Activated T-cell treated with anti-CD3 and anti-CD28 coated beads, Interleukin-2, amount 50 U/mL, for 24 hours (primary cell): Measurements from ENCODE around the gene RPLP2.

Experiments used
- DNase-seq: peaks from one replicate; pipeline ENCODE4 v3.0.0-alpha.2; 2020
- H3K27ac Mint-ChIP-seq: 2 replicates; pipeline ENCODE4 v1.8.0; 2020; ENCODE audit warnings: mild to moderate bottlenecking, mixed read lengths
- H3K27me3 Mint-ChIP-seq: 2 replicates; pipeline ENCODE4 v1.8.0; 2020; ENCODE audit warnings: mixed read lengths
- H3K36me3 Mint-ChIP-seq: 2 replicates; pipeline ENCODE4 v1.8.0; 2020; ENCODE audit warnings: low read depth, mixed read lengths
- H3K4me1 Mint-ChIP-seq: 2 replicates; pipeline ENCODE4 v1.8.0; 2020; ENCODE audit warnings: low read depth, mixed read lengths
- H3K4me3 Mint-ChIP-seq: 2 replicates; pipeline ENCODE4 v1.8.0; 2020; ENCODE audit warnings: mild to moderate bottlenecking, moderate library complexity, mixed read lengths
- H3K9me3 Mint-ChIP-seq: 2 replicates; pipeline ENCODE4 v1.8.0; 2020; ENCODE audit warnings: mixed read lengths

RPLP2 gene

GRCh38 chr11:827146-827896, 17.6 kb downstream of the RPLP2 start:
- H3K4me1 Mint-ChIP-seq, result peaks cover 38% of the 10 kb centered on the region
- H3K27ac Mint-ChIP-seq, result peak overlapping the region; percentile 57
- peaks cover 51% of the 10 kb centered on the region for H3K27me3 Mint-ChIP-seq
- H3K4me3 Mint-ChIP-seq, result peak overlapping the region; percentile 64
- peaks cover 21% of the 10 kb centered on the region for H3K36me3 Mint-ChIP-seq
- DNase-seq, result peak; percentile 50
- H3K9me3 Mint-ChIP-seq, result no peaks in the 10 kb centered on the region

GRCh38 chr11:827897-828192, 18.1 kb downstream of the RPLP2 start, which contains the start of gene CRACR2B:
Gene CRACR2B (plus strand): TSS chr11:827919. CDS start chr11:828608, 689 bp downstream.
- Mint-ChIP-seq H3K9me3 (no peaks in the 10 kb centered on the region), H3K4me1 (peaks cover 38% of the 10 kb centered on the region), H3K4me3 (peak within 1 kb of the TSS; percentile 64), H3K36me3 (peaks cover 17% of the 10 kb centered on the region), H3K27me3 (peaks cover 52% of the 10 kb centered on the region), H3K27ac (peak within 1 kb of the TSS; percentile 57)
- no peak for DNase-seq

- H3K27me3 Mint-ChIP-seq, result peaks cover 52% of the 10 kb centered on the region
- no peak for DNase-seq
Measured at GRCh38 chr11:828506-829175, 18.9 kb downstream of the RPLP2 start.

GRCh38 chr11:829176-829846, 19.5 kb downstream of the RPLP2 start:
- Mint-ChIP-seq H3K36me3 (peaks cover 10% of the 10 kb centered on the region), H3K4me3 (peak overlapping the region; percentile 25), H3K4me1 (peaks cover 46% of the 10 kb centered on the region), H3K27ac (no peak overlapping the region), H3K9me3 (no peaks in the 10 kb centered on the region), H3K27me3 (peaks cover 56% of the 10 kb centered on the region)
- DNase-seq, result no peak

More at GRCh38 chr11:828506-829175, 18.9 kb downstream of the RPLP2 start:
- no peaks in the 10 kb centered on the region for H3K9me3 Mint-ChIP-seq
- H3K4me1 Mint-ChIP-seq, result peaks cover 40% of the 10 kb centered on the region
- no peak overlapping the region for H3K27ac Mint-ChIP-seq
- H3K4me3 Mint-ChIP-seq, result no peak overlapping the region
- H3K36me3 Mint-ChIP-seq, result peaks cover 14% of the 10 kb centered on the region

GRCh38 chr11:829847-830294, 20.1 kb downstream of the RPLP2 start:
- H3K36me3 Mint-ChIP-seq, result peaks cover 7% of the 10 kb centered on the region
- H3K4me1 Mint-ChIP-seq, result peaks cover 49% of the 10 kb centered on the region
- H3K4me3 Mint-ChIP-seq, result peak overlapping the region; percentile 35
- no peaks in the 10 kb centered on the region for H3K9me3 Mint-ChIP-seq
- DNase-seq, result no peak
- peaks cover 56% of the 10 kb centered on the region for H3K27me3 Mint-ChIP-seq
- H3K27ac Mint-ChIP-seq, result no peak overlapping the region

- Mint-ChIP-seq H3K36me3 (peaks cover 3% of the 10 kb centered on the region), H3K9me3 (no peaks in the 10 kb centered on the region), H3K27me3 (peaks cover 56% of the 10 kb centered on the region), H3K27ac (no peak overlapping the region), H3K4me1 (peaks cover 51% of the 10 kb centered on the region), H3K4me3 (no peak overlapping the region)
- peak; percentile 76 for DNase-seq
Measured at GRCh38 chr11:830295-831117, 20.7 kb downstream of the RPLP2 start.

- H3K27me3 Mint-ChIP-seq, result peaks cover 56% of the 10 kb centered on the region
- H3K9me3 Mint-ChIP-seq, result no peaks in the 10 kb centered on the region
- peaks cover 4% of the 10 kb centered on the region for H3K36me3 Mint-ChIP-seq
- H3K4me3 Mint-ChIP-seq, result no peak overlapping the region
- peaks cover 50% of the 10 kb centered on the region for H3K4me1 Mint-ChIP-seq
- H3K27ac Mint-ChIP-seq, result peak overlapping the region; percentile 26
- DNase-seq, result no peak
Measured at GRCh38 chr11:831118-831864, 21.5 kb downstream of the RPLP2 start.

- Mint-ChIP-seq H3K9me3 (no peaks in the 10 kb centered on the region), H3K27me3 (peaks cover 52% of the 10 kb centered on the region), H3K4me3 (peak overlapping the region; percentile 36), H3K36me3 (peaks cover 12% of the 10 kb centered on the region), H3K27ac (no peak overlapping the region), H3K4me1 (peaks cover 45% of the 10 kb centered on the region)
- no peak for DNase-seq
Measured at GRCh38 chr11:831961-832528, 22.3 kb downstream of the RPLP2 start.

- Mint-ChIP-seq H3K27ac (peak within 1 kb of the TSS; percentile 52), H3K36me3 (peaks cover 16% of the 10 kb centered on the region), H3K4me3 (peak within 1 kb of the TSS; percentile 71), H3K9me3 (no peaks in the 10 kb centered on the region), H3K27me3 (peaks cover 49% of the 10 kb centered on the region), H3K4me1 (peaks cover 43% of the 10 kb centered on the region)
- DNase-seq, result peak; percentile 66
Measured at GRCh38 chr11:832529-833113, 22.9 kb downstream of the RPLP2 start, which contains the start of gene CD151. Gene CD151 (plus strand): TSS chr11:832952. CDS start chr11:836070, 3,118 bp downstream.

- H3K36me3 Mint-ChIP-seq, result peaks cover 23% of the 10 kb centered on the region
- peak; percentile 58 for DNase-seq
- H3K9me3 Mint-ChIP-seq, result no peaks in the 10 kb centered on the region
- peak overlapping the region; percentile 71 for H3K4me3 Mint-ChIP-seq
- H3K27me3 Mint-ChIP-seq, result peaks cover 43% of the 10 kb centered on the region
- peaks cover 36% of the 10 kb centered on the region for H3K4me1 Mint-ChIP-seq
- H3K27ac Mint-ChIP-seq, result no peak overlapping the region
Measured at GRCh38 chr11:833114-833791, 23.5 kb downstream of the RPLP2 start.

- H3K9me3 Mint-ChIP-seq, result no peaks in the 10 kb centered on the region
- H3K27ac Mint-ChIP-seq, result peak overlapping the region; percentile 52
- peaks cover 36% of the 10 kb centered on the region for H3K4me1 Mint-ChIP-seq
Measured at GRCh38 chr11:833849-834311, 24.1 kb downstream of the RPLP2 start.

More at GRCh38 chr11:833849-834311, 24.1 kb downstream of the RPLP2 start:
- Mint-ChIP-seq H3K27me3 (peaks cover 37% of the 10 kb centered on the region), H3K4me3 (peak overlapping the region; percentile 71), H3K36me3 (peaks cover 29% of the 10 kb centered on the region)
- no peak for DNase-seq
